ENCODE results near the gene ANTKMT.

Gene ANTKMT

DNA sequence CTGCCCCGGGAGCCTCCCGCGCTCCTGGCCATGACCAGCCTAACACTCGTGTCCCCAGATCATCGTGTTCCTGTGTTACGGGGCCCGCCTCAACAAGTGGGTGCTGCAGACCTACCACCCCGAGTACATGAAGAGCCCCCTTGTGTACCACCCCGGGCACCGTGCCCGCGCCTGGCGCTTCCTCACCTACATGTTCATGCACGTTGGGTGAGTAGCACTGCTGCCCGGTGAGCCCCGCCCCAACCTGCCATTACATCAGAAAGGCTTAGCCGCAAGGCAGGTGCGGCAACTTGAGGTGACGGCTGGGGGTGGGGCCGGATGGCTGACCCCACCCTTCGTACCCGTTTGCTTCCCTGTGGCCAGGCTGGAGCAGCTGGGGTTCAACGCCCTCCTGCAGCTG lies 44.0 kb upstream of the ANTKMT start:
- TF ChIP-seq, protein P1, sequence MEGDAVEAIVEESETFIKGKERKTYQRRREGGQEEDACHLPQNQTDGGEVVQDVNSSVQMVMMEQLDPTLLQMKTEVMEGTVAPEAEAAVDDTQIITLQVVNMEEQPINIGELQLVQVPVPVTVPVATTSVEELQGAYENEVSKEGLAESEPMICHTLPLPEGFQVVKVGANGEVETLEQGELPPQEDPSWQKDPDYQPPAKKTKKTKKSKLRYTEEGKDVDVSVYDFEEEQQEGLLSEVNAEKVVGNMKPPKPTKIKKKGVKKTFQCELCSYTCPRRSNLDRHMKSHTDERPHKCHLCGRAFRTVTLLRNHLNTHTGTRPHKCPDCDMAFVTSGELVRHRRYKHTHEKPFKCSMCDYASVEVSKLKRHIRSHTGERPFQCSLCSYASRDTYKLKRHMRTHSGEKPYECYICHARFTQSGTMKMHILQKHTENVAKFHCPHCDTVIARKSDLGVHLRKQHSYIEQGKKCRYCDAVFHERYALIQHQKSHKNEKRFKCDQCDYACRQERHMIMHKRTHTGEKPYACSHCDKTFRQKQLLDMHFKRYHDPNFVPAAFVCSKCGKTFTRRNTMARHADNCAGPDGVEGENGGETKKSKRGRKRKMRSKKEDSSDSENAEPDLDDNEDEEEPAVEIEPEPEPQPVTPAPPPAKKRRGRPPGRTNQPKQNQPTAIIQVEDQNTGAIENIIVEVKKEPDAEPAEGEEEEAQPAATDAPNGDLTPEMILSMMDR (IDR thresholded peaks at IDR 0.05; ENCODE audit: insufficient read depth, low read length, poor library complexity, severe bottlenecking) = no peak
- no peak for TF ChIP-seq EZH2phosphoT487 (conservative IDR thresholded peaks at IDR 0.05; ENCODE audit: low read length)
- Histone ChIP-seq H2AFZ (ENCODE audit: low read depth, low read length, severe bottlenecking) (no peak overlapping the region), H3K79me2 (ENCODE audit: insufficient read depth, low read length) (peaks cover 11% of the 10 kb centered on the region; the same call in 1 of the 2 replicates), H3K27me3 (ENCODE audit: low read length) (no peaks in the 10 kb centered on the region), H3K27ac (ENCODE audit: low read depth, low read length) (no peak overlapping the region), H3K9ac (ENCODE audit: low read length) (no peak overlapping the region), H3K4me3 (ENCODE audit: insufficient read depth, low read length, poor library complexity, severe bottlenecking) (no peak overlapping the region), H3K9me2 (replicated peaks; ENCODE audit: insufficient read depth, low read length) (no peaks in the 10 kb centered on the region), H3K4me2 (ENCODE audit: low read depth, low read length, poor library complexity, severe bottlenecking) (no peak overlapping the region), H3K9me3 (ENCODE audit: insufficient read depth, low read length) (no peaks in the 10 kb centered on the region), H3F3A (ENCODE audit: insufficient read depth) (peaks cover 9% of the 10 kb centered on the region; the same call in 1 of the 2 replicates), H3K36me3 (ENCODE audit: low read length) (no peaks in the 10 kb centered on the region), H4K20me1 (ENCODE audit: low read depth, low read length) (no peaks in the 10 kb centered on the region)

GRCh38 chr16:677316-678190 lies 43.4 kb upstream of the ANTKMT start:
- Histone ChIP-seq H3K9me3 (ENCODE audit: insufficient read depth, low read length) (no peaks in the 10 kb centered on the region), H3K27me3 (ENCODE audit: low read length) (no peaks in the 10 kb centered on the region), H3K9ac (ENCODE audit: low read length) (no peak overlapping the region), H3K79me2 (ENCODE audit: insufficient read depth, low read length) (peaks cover 16% of the 10 kb centered on the region; the same call in 1 of the 2 replicates), H2AFZ (ENCODE audit: low read depth, low read length, severe bottlenecking) (no peak overlapping the region), H3K36me3 (ENCODE audit: low read length) (no peaks in the 10 kb centered on the region), H3K4me3 (ENCODE audit: insufficient read depth, low read length, poor library complexity, severe bottlenecking) (no peak overlapping the region), H3K27ac (ENCODE audit: low read depth, low read length) (no peak overlapping the region), H3F3A (ENCODE audit: insufficient read depth) (peaks cover 9% of the 10 kb centered on the region; the same call in 1 of the 2 replicates), H3K9me2 (replicated peaks; ENCODE audit: insufficient read depth, low read length) (no peaks in the 10 kb centered on the region), H4K20me1 (ENCODE audit: low read depth, low read length) (no peaks in the 10 kb centered on the region), H3K4me2 (ENCODE audit: low read depth, low read length, poor library complexity, severe bottlenecking) (no peak overlapping the region)
- TF ChIP-seq EZH2phosphoT487 (conservative IDR thresholded peaks at IDR 0.05; ENCODE audit: low read length) = no peak
- TF ChIP-seq, protein P1 (IDR thresholded peaks at IDR 0.05; ENCODE audit: insufficient read depth, low read length, poor library complexity, severe bottlenecking) = no peak

DNA sequence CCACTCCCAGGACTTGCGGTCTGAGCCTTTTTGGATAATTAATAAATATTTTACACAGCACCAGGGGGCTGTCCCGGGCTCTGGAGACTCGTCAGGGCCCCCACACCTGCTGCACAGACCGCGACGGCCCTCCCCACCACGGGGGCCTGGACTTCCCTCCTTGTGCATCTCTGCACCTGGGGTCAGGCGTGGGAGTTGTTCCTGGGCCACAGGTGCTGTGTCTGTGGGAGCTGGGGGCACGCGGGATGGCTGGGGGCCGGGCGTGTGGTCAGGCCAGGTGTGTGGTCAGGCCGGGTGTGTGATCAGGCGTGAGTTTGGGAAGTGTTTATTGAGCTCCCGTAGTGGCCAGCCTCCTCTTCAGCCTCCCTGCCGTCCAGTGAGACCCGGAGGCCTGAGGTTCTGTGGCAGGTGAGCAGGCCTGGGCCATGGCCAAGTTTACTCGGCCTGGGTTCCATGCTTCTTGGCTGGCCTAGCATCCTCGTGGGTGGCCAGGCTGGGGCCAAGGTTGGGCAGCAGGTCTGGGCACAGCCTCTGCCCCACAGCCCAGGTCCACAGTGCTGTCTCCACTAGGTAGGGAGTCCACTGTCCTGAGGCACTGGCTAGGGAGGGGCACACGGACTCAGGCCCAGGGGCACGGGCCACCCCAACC lies 42.6 kb upstream of the ANTKMT start:
- Histone ChIP-seq H3K9me3 (ENCODE audit: insufficient read depth, low read length) (no peaks in the 10 kb centered on the region), H2AFZ (ENCODE audit: low read depth, low read length, severe bottlenecking) (no peak overlapping the region), H3K4me3 (ENCODE audit: insufficient read depth, low read length, poor library complexity, severe bottlenecking) (no peak overlapping the region), H3K4me2 (ENCODE audit: low read depth, low read length, poor library complexity, severe bottlenecking) (no peak overlapping the region), H3K36me3 (ENCODE audit: low read length) (no peaks in the 10 kb centered on the region), H3K27me3 (ENCODE audit: low read length) (no peaks in the 10 kb centered on the region), H3K9ac (ENCODE audit: low read length) (no peak overlapping the region), H3K9me2 (replicated peaks; ENCODE audit: insufficient read depth, low read length) (no peaks in the 10 kb centered on the region), H3K79me2 (ENCODE audit: insufficient read depth, low read length) (peaks cover 23% of the 10 kb centered on the region; the same call in 1 of the 2 replicates), H3K27ac (ENCODE audit: low read depth, low read length) (no peak overlapping the region), H3F3A (ENCODE audit: insufficient read depth) (peaks cover 9% of the 10 kb centered on the region; the same call in 1 of the 2 replicates), H4K20me1 (ENCODE audit: low read depth, low read length) (no peaks in the 10 kb centered on the region)
- TF ChIP-seq EZH2phosphoT487 (conservative IDR thresholded peaks at IDR 0.05; ENCODE audit: low read length) = no peak

All from SU-DHL-6 (cell line).